Vagina (tissue), 2 donors: ENCODE results near the gene ANKRD35. TPM values are rescaled to one million over a fixed set of nuclear protein-coding genes. Genes with fewer than 3 reads are reported as not detected.

ENCODE experiments used
- DNase-seq, 2 donors: peaks; one replicate each; pipeline ENCODE4 v3.0.0-alpha.2; 2017; ENCODE audit errors: extremely low spot score in 2 of 2
- H3K27ac ChIP-seq: fragments of 200-600 bp; sonication (generic); one replicate; pipeline ENCODE4 v1.5.1; 2019
- H3K27me3 ChIP-seq: fragments of 200-600 bp; sonication (generic); one replicate; pipeline ENCODE4 v1.5.1; 2019
- H3K36me3 ChIP-seq, 2 donors: fragments of 200-600 bp; sonication (generic); one replicate each; pipeline ENCODE4 v1.5.1; 2017 to 2019
- H3K4me1 ChIP-seq: fragments of 200-600 bp; sonication (generic); one replicate; pipeline ENCODE4 v1.5.1; 2019
- H3K4me3 ChIP-seq, 2 donors: fragments of 200-600 bp; sonication (generic); 1 replicate in 1 of 2; 2 replicates in 1 of 2; pipeline ENCODE4 v1.5.1; 2016 to 2019
- H3K9me3 ChIP-seq: fragments of 200-600 bp; sonication (generic); one replicate; pipeline ENCODE4 v1.5.1; 2019
- CTCF ChIP-seq, 3 experiments: fragments of 450-650 bp in 2 of 3; fragments of 200-600 bp in 1 of 3; sonication (generic) in 1 of 3; IDR thresholded peaks; one replicate each; pipeline ENCODE4 v1.5.1; 2017 to 2019; ENCODE audit warnings: antibody characterized with exemption in 3 of 3, mild to moderate bottlenecking in 2 of 3, moderate library complexity in 2 of 3
- POLR2A ChIP-seq, 2 donors: fragments of 450-650 bp; IDR thresholded peaks; one replicate each; pipeline ENCODE4 v1.6.1; 2017; ENCODE audit warnings: antibody characterized with exemption in 2 of 2, mild to moderate bottlenecking in 2 of 2, moderate library complexity in 2 of 2
- POLR2AphosphoS5 ChIP-seq, 2 donors: sonication (generic); formaldehyde crosslinking; IDR thresholded peaks; one replicate each; pipeline ENCODE4 v1.9.0; 2017; ENCODE audit warnings: antibody characterized with exemption in 2 of 2, mild to moderate bottlenecking in 2 of 2, low read depth in 1 of 2; ENCODE audit not compliant: insufficient read depth in 1 of 2
- intact Hi-C: fragments of 100-400 bp; cut with DNase I; formaldehyde crosslinking; loops from one replicate; pipeline ENCODE4 v1.15.1; 2023
- total RNA-seq: library from RNA; depleted of rRNA; stranded (reverse); fragments of >200 nt; gene quantifications from one replicate; pipeline ENCODE4 v1.2.3, GENCODE V29; 2016

The ANKRD35 gene
- total RNA-seq, 1 donor from 2014 or later: 17.9 TPM

- Histone ChIP-seq H3K27ac (peak overlapping the region; percentile 96), H3K36me3 (no peaks in the 10 kb centered on the region), H3K4me1 (peaks cover 31% of the 10 kb centered on the region), H3K27me3 (no peaks in the 10 kb centered on the region), H3K4me3 (peak overlapping the region; percentile 4 to 28), H3K9me3 (no peaks in the 10 kb centered on the region)
- peak in 1 of 2 donors; percentile 86 for DNase-seq
- intact Hi-C loops: no loop called here
- TF ChIP-seq POLR2AphosphoS5 (IDR thresholded peaks at IDR 0.05; ENCODE audit: insufficient read depth in 1 of 2, low read depth in 1 of 2): no peak
- no peak for TF ChIP-seq CTCF (IDR thresholded peaks at IDR 0.05)
- TF ChIP-seq POLR2A (IDR thresholded peaks at IDR 0.05): no peak
Measured at GRCh38 chr1:145892486-145893087, 6.9 kb upstream of the ANKRD35 start.

- Histone ChIP-seq H3K9me3 (no peaks in the 10 kb centered on the region), H3K36me3 (no peaks in the 10 kb centered on the region), H3K4me3 (peak overlapping the region; percentile 4 to 28), H3K27ac (peak overlapping the region; percentile 96), H3K4me1 (peaks cover 31% of the 10 kb centered on the region), H3K27me3 (no peaks in the 10 kb centered on the region)
- DNase-seq: peak in 1 of 2 donors; percentile 98
- peak in 1 of 2 donors; percentile 47 for TF ChIP-seq POLR2A (IDR thresholded peaks at IDR 0.05)
- TF ChIP-seq CTCF (IDR thresholded peaks at IDR 0.05): peak; percentile 89 to 99 (median 90)
- TF ChIP-seq POLR2AphosphoS5 (IDR thresholded peaks at IDR 0.05; ENCODE audit: insufficient read depth in 1 of 2, low read depth in 1 of 2): peak; percentile 83 to 94
- intact Hi-C loops: no loop called here
Measured at GRCh38 chr1:145891587-145892485, 6.2 kb upstream of the ANKRD35 start.

- intact Hi-C loops: no loop called here
- Histone ChIP-seq H3K27me3 (no peaks in the 10 kb centered on the region), H3K4me1 (peaks cover 31% of the 10 kb centered on the region), H3K27ac (peak overlapping the region; percentile 96), H3K36me3 (no peaks in the 10 kb centered on the region), H3K4me3 (no peak overlapping the region), H3K9me3 (no peaks in the 10 kb centered on the region)
- TF ChIP-seq CTCF (IDR thresholded peaks at IDR 0.05) (no peak), POLR2A (IDR thresholded peaks at IDR 0.05) (no peak), POLR2AphosphoS5 (IDR thresholded peaks at IDR 0.05; ENCODE audit: insufficient read depth in 1 of 2, low read depth in 1 of 2) (no peak)
- DNase-seq: peak in 1 of 2 donors; percentile 84
Measured at GRCh38 chr1:145891143-145891542, 5.5 kb upstream of the ANKRD35 start.

- Histone ChIP-seq H3K4me3 (no peak overlapping the region), H3K4me1 (peaks cover 38% of the 10 kb centered on the region), H3K27me3 (no peaks in the 10 kb centered on the region), H3K9me3 (no peaks in the 10 kb centered on the region), H3K36me3 (no peaks in the 10 kb centered on the region), H3K27ac (peak overlapping the region; percentile 96)
- TF ChIP-seq CTCF (IDR thresholded peaks at IDR 0.05): no peak
- no peak for TF ChIP-seq POLR2A (IDR thresholded peaks at IDR 0.05)
- no peak for TF ChIP-seq POLR2AphosphoS5 (IDR thresholded peaks at IDR 0.05; ENCODE audit: insufficient read depth in 1 of 2, low read depth in 1 of 2)
- intact Hi-C loops: no loop called here
- peak in 1 of 2 donors; percentile 78 for DNase-seq
Measured at GRCh38 chr1:145889722-145890121, 4.1 kb upstream of the ANKRD35 start.
